ENCODE measurements around the gene SRPRB.

DNA sequence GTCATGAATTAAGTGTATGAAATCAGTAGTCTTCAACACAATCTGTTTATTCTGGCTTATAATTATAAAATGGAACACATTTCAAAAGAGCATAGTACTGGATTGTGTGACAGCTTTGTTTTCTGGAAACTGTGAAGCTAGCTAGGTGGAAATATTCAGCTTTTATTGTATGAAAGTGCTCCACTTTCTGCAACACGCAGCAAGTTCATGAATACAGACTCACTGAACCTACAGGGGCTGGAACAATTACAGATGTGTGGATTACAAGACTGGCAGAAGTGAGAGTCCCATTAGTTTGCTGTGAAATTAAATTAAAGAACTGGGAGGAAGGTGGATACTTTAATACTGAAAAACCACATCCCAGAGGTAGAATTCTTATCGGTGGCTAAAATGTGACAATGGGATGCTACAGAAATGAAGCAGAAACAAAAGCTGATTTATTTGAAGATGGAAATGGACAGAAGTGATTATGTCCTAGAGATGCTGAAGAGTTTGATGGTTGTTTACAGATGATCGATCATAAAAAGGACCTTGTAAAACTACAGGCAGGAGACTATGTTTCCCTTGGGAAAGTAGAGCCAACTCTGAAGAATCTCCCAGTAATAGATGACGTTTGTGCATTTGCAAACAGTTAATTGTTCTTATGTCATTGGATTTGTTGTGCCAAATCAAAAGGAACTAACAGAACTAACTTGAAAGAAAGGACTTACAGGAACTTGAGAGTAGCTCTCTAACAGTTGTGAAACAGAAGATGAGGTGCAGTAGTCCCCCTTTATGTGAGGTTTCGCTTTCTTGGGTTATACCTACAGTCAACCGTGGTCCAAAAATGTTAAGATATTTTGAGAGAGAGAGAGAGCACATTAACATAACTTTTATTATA is 43.8 kb upstream of the SRPRB start:
- TF ChIP-seq, protein P1, sequence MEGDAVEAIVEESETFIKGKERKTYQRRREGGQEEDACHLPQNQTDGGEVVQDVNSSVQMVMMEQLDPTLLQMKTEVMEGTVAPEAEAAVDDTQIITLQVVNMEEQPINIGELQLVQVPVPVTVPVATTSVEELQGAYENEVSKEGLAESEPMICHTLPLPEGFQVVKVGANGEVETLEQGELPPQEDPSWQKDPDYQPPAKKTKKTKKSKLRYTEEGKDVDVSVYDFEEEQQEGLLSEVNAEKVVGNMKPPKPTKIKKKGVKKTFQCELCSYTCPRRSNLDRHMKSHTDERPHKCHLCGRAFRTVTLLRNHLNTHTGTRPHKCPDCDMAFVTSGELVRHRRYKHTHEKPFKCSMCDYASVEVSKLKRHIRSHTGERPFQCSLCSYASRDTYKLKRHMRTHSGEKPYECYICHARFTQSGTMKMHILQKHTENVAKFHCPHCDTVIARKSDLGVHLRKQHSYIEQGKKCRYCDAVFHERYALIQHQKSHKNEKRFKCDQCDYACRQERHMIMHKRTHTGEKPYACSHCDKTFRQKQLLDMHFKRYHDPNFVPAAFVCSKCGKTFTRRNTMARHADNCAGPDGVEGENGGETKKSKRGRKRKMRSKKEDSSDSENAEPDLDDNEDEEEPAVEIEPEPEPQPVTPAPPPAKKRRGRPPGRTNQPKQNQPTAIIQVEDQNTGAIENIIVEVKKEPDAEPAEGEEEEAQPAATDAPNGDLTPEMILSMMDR (IDR thresholded peaks at IDR 0.05): no peak
- no peak for TF ChIP-seq POLR2A (IDR thresholded peaks at IDR 0.05)

All from testis (tissue), 2 donors.